K562 (cell line): Measurements from ENCODE around the gene INO80. TPM values are rescaled to one million over a fixed set of nuclear protein-coding genes. Genes with fewer than 3 reads are reported as not detected.

Experiments used
- ATAC-seq: fragments of 200-7000 bp; cut with Tn5 transposase; 3 replicates; pipeline ENCODE4 v1.9.1; 2020; ENCODE audit warnings: moderate library complexity
- BruUV-seq: library from RNA; stranded (reverse); fragments of 400-500 nt; replicated peaks from 2 replicates; lab custom pipeline; 2021; lab: Mats Ljungman, UMichigan
- CTCF ChIA-PET: fragments of 300-600 bp; formaldehyde crosslinking; extraction: SDS; loops from one replicate; lab custom pipeline; 2021; ENCODE audit warnings: low intra/inter-chr PET ratio; lab: Yijun Ruan, JAX
- POLR2A ChIA-PET: fragments of 300-600, 350-650 bp; sonication (Branson Sonifier 250); formaldehyde crosslinking; extraction: SDS; loops from one replicate; lab custom pipeline; 2021; ENCODE audit warnings: antibody characterized with exemption, inconsistent platforms; lab: Yijun Ruan, JAX
- DNase-seq, 4 experiments: peaks; one replicate each; pipeline versions ENCODE4 v3.0.0 to v3.0.0-alpha.2; 2011 to 2018; ENCODE audit warnings: low spot score in 3 of 4, mixed read lengths in 3 of 4; ENCODE audit errors: extremely low read depth in 1 of 4
- FAIRE-seq: peaks from 2 replicates; lab custom pipeline; 2011; peaks lifted over from hg19 to GRCh38; lab: Jason Lieb, UNC
- H2AFZ ChIP-seq: 2 replicates; pipeline ENCODE4 v1.6.0; 2011; ENCODE audit warnings: low read depth, low read length, control low read depth, inconsistent platforms
- H3K27ac ChIP-seq: fragments of 200-600 bp; 3 replicates; pipeline ENCODE4 v1.8.0; 2011; ENCODE audit warnings: low read depth, mild to moderate bottlenecking, control low read depth, inconsistent platforms, low read length, moderate library complexity, mixed read lengths; ENCODE audit errors: extremely low read depth
- H3K27me3 ChIP-seq, 2 experiments: fragments of 300-600 bp in 1 of 2; 2 replicates in 1 of 2; 3 replicates in 1 of 2; pipeline versions ENCODE4 v1.6.0 to v1.8.0; 2011; ENCODE audit warnings: inconsistent platforms in 2 of 2, low read length in 2 of 2, mild to moderate bottlenecking in 1 of 2, mixed read lengths in 1 of 2, moderate library complexity in 1 of 2; ENCODE audit not compliant: control insufficient read depth in 2 of 2, insufficient read depth in 2 of 2
- H3K36me3 ChIP-seq: fragments of 300-600 bp; 3 replicates; pipeline ENCODE4 v1.8.0; 2011; ENCODE audit warnings: mild to moderate bottlenecking, low read length, inconsistent platforms; ENCODE audit not compliant: control insufficient read depth, insufficient read depth
- H3K4me1 ChIP-seq, 2 experiments: fragments of 200-600 bp in 1 of 2; replicated peaks in 1 of 2; 2 replicates in 1 of 2; 3 replicates in 1 of 2; pipeline versions ENCODE4 v1.5.1 to v1.8.0; 2011; ENCODE audit warnings: inconsistent platforms in 2 of 2, low read length in 2 of 2, mild to moderate bottlenecking in 1 of 2, mixed read lengths in 1 of 2, moderate library complexity in 1 of 2; ENCODE audit not compliant: control insufficient read depth in 2 of 2, insufficient read depth in 2 of 2
- H3K4me2 ChIP-seq: 2 replicates; pipeline ENCODE4 v1.6.1; 2011; ENCODE audit warnings: low read length, control low read depth, inconsistent platforms, mixed read lengths; ENCODE audit not compliant: insufficient read depth
- H3K4me3 ChIP-seq: fragments of 200-600 bp; sonication (generic), shearing (Covaris generic); 2 replicates; pipeline ENCODE4 v1.5.1; 2016; ENCODE audit warnings: control low read depth, inconsistent platforms
- H3K79me2 ChIP-seq: fragments of 200-600 bp; 3 replicates; pipeline ENCODE4 v1.8.0; 2011; ENCODE audit warnings: low read length, inconsistent platforms; ENCODE audit not compliant: control insufficient read depth, insufficient read depth
- H3K9ac ChIP-seq, 2 experiments: 2 replicates each; pipeline versions ENCODE4 v1.6.0 to v1.6.1; 2011; ENCODE audit warnings: low read depth in 2 of 2, low read length in 2 of 2, control low read depth in 1 of 2, inconsistent platforms in 1 of 2, mild to moderate bottlenecking in 1 of 2, mixed read lengths in 1 of 2; ENCODE audit not compliant: insufficient read depth in 1 of 2
- H3K9me1 ChIP-seq: one replicate; pipeline ENCODE4 v1.6.0; 2011; ENCODE audit warnings: inconsistent platforms, mild to moderate bottlenecking, low read length, moderate library complexity; ENCODE audit not compliant: control insufficient read depth, insufficient read depth
- H3K9me3 ChIP-seq: replicated peaks from 2 replicates; pipeline ENCODE4 v1.5.1; 2011; ENCODE audit warnings: low read depth, low read length, inconsistent platforms; ENCODE audit not compliant: control insufficient read depth, insufficient read depth
- H4K20me1 ChIP-seq: replicated peaks from 2 replicates; pipeline ENCODE4 v1.6.1; 2011; ENCODE audit warnings: low read length, inconsistent platforms, mixed read lengths; ENCODE audit not compliant: control insufficient read depth, insufficient read depth
- DMBX1 ChIP-seq: fragments of 250-450 bp; sonication (Bioruptor Pico); IDR thresholded peaks from 2 replicates; pipeline ENCODE4 v1.8.0; 2022; ENCODE audit warnings: inconsistent platforms, mild to moderate bottlenecking, moderate library complexity, borderline replicate concordance
- ETV5 ChIP-seq: sonication (generic); formaldehyde crosslinking; IDR thresholded peaks from 2 replicates; pipeline ENCODE4 v1.4.0; 2020; ENCODE audit warnings: low read depth, mild to moderate bottlenecking, missing genetic modification reagents
- HDAC1 ChIP-seq, 2 experiments: fragments of 450-650 bp; IDR thresholded peaks; 2 replicates each; pipeline ENCODE4 v1.6.1; 2016 to 2017; ENCODE audit warnings: inconsistent platforms in 1 of 2, mild to moderate bottlenecking in 1 of 2, moderate library complexity in 1 of 2
- POLR2H ChIP-seq: IDR thresholded peaks from 2 replicates; pipeline ENCODE4 v1.6.1; 2016; ENCODE audit warnings: missing genetic modification characterization, low read depth, mild to moderate bottlenecking, control low read depth, missing compliant biosample characterization, moderate library complexity
- POU5F1 ChIP-seq: fragments of 150-350 bp; IDR thresholded peaks from 2 replicates; pipeline ENCODE4 v1.6.1; 2014; ENCODE audit warnings: borderline replicate concordance, low read length, low read depth, mild to moderate bottlenecking; ENCODE audit not compliant: partially characterized antibody
- PRPF4 ChIP-seq: fragments of 200-400 bp; formaldehyde crosslinking; IDR thresholded peaks from one replicate; pipeline ENCODE4 v1.6.1; 2017; ENCODE audit warnings: low read length, low read depth, mild to moderate bottlenecking; ENCODE audit not compliant: insufficient read depth, poor library complexity, severe bottlenecking
- RHOXF2B ChIP-seq: fragments of 250-450 bp; sonication (Bioruptor Pico); conservative IDR thresholded peaks from 2 replicates; pipeline ENCODE4 v1.5.1; 2021
- SMAD3 ChIP-seq: fragments of 450-650 bp; formaldehyde crosslinking; conservative IDR thresholded peaks from 2 replicates; pipeline ENCODE4 v1.4.0; 2020; ENCODE audit warnings: mild to moderate bottlenecking
- SMARCC2 ChIP-seq: fragments of 450-650 bp; IDR thresholded peaks from 2 replicates; pipeline ENCODE4 v1.6.1; 2017; ENCODE audit warnings: antibody characterized with exemption, moderate library complexity, mild to moderate bottlenecking, low read depth
- SREBF2 ChIP-seq: sonication (generic); formaldehyde crosslinking; IDR thresholded peaks from 2 replicates; pipeline ENCODE4 v1.4.0; 2020; ENCODE audit warnings: mild to moderate bottlenecking, missing genetic modification reagents
- XRCC5 ChIP-seq: fragments of 200-400 bp; formaldehyde crosslinking; IDR thresholded peaks from 2 replicates; pipeline ENCODE4 v1.6.1; 2017; ENCODE audit warnings: low read depth, mild to moderate bottlenecking, low read length
- ZNF197 ChIP-seq: fragments of 200-800 bp; sonication (Bioruptor generic); IDR thresholded peaks from 2 replicates; pipeline ENCODE4 v1.6.1; 2016; ENCODE audit warnings: low read depth, missing genetic modification characterization, missing compliant biosample characterization
- ZNF232 ChIP-seq: sonication (generic); formaldehyde crosslinking; IDR thresholded peaks from 2 replicates; pipeline ENCODE4 v1.8.0; 2022; ENCODE audit warnings: mild to moderate bottlenecking, missing genetic modification reagents
- ZNF3 ChIP-seq: fragments of 250-450 bp; sonication (Bioruptor Pico); IDR thresholded peaks from 2 replicates; pipeline ENCODE4 v1.5.0; 2021; ENCODE audit warnings: mild to moderate bottlenecking, moderate library complexity
- ZNF324 ChIP-seq: fragments of 250-450 bp; sonication (Bioruptor Pico); IDR thresholded peaks from 2 replicates; pipeline ENCODE4 v1.4.0; 2020; ENCODE audit warnings: mild to moderate bottlenecking
- ZNF766 ChIP-seq: fragments of 200-800 bp; sonication (Bioruptor generic); conservative IDR thresholded peaks from 2 replicates; pipeline ENCODE4 v1.6.1; 2016; ENCODE audit warnings: missing genetic modification characterization, missing compliant biosample characterization
- ZSCAN29 ChIP-seq: fragments of 450-650 bp; IDR thresholded peaks from 2 replicates; pipeline ENCODE4 v1.6.1; 2017
- WGBS: fragments of 100-300 bp; shearing (Covaris generic); methylation state at CpG from one replicate; pipeline ENCODE4 v1.1.6; 2016; ENCODE audit warnings: low coverage, mixed read lengths; ENCODE audit not compliant: insufficient coverage; ENCODE audit errors: missing lambda C conversion rate; 5-methylcytosine and 5-hydroxymethylcytosine counted together
- in situ Hi-C: fragments of 300-500 bp; cut with MboI; formaldehyde crosslinking; loops from 4 replicates; pipeline ENCODE4 v1.15.0; 2018; ENCODE audit warnings: inconsistent platforms, mixed read lengths
- intact Hi-C: fragments of 100-400 bp; cut with micrococcal nuclease; formaldehyde crosslinking; loops from 2 replicates; pipeline ENCODE4 v1.14.2; 2022
- polyA plus RNA-seq, 8 experiments: library from polyadenylated mRNA; depleted of rRNA in 4 of 8; stranded (reverse) in 5 of 8; unstranded in 3 of 8; fragments of >200 nt; fragmentation: Nextera tagmentation in 2 of 8; fragmentation: Illumina TruSeq in 1 of 8; extraction: Ambion mirVana in 2 of 8; extraction: Trizol in 1 of 8; gene quantifications; 2 replicates each; pipeline versions ENCODE4 v1.2.1 to v1.2.3, GENCODE V29; 2011 to 2014; ENCODE audit warnings: inconsistent platforms in 1 of 8, missing spikeins in 1 of 8
- total RNA-seq, 7 experiments: library from RNA; depleted of rRNA in 6 of 7; stranded (reverse); fragments of >200 nt in 6 of 7; fragmentation: Illumina TruSeq in 2 of 7; extraction: Trizol in 2 of 7; gene quantifications; 2 replicates each; pipeline versions ENCODE4 v1.2.1 to v1.2.3, GENCODE V29; 2011 to 2021; ENCODE audit warnings: low replicate concordance in 1 of 7
- TF ChIP-seq, protein P1 (sequence below): fragments of 250-450 bp; sonication (Bioruptor Pico); IDR thresholded peaks from 2 replicates; pipeline ENCODE4 v1.5.0; 2022; ENCODE audit warnings: mild to moderate bottlenecking
- TF ChIP-seq, protein P2 (sequence below), 2 experiments: fragments of 450-650 bp in 1 of 2; sonication (generic) in 1 of 2; formaldehyde crosslinking; conservative IDR thresholded peaks; 2 replicates each; pipeline versions ENCODE4 v1.4.0 to v1.8.1; 2020 to 2022; ENCODE audit warnings: mild to moderate bottlenecking in 1 of 2, missing genetic modification reagents in 1 of 2

The INO80 gene
- total and polyA plus RNA-seq, 9 of the 15 experiments (the other 6 are each of a cell fraction or from before 2014, with no cell fraction given): 1.1 to 25.7 (median 19.9) TPM

DNA sequence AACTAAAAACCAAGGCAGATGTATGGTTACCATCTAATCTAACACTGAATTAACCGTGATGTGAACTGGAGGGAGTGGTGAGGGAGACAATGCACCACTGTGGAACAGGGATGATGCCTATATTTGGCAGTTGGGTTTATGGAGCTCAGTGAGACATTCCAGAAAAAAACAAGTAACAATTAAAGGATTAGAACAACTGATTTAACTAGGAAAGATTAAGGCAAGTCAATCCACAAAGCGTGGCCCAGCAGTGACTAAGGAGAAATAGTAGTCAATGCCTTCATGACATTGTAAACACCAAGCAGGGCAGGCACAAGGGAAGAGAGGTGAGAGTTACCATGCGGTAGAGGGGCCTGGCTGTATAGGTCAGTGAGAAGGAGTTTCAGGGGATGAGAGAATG is 124.7 kb downstream of the INO80 start (continued):
- TF ChIP-seq POLR2H (tag) (no peak), ZSCAN29 (no peak), POU5F1 (no peak), RHOXF2B (CRISPR knock-in tag) (no peak), SMARCC2 (no peak), ZNF324 (CRISPR knock-in tag) (no peak)
- TF ChIP-seq, protein P1, sequence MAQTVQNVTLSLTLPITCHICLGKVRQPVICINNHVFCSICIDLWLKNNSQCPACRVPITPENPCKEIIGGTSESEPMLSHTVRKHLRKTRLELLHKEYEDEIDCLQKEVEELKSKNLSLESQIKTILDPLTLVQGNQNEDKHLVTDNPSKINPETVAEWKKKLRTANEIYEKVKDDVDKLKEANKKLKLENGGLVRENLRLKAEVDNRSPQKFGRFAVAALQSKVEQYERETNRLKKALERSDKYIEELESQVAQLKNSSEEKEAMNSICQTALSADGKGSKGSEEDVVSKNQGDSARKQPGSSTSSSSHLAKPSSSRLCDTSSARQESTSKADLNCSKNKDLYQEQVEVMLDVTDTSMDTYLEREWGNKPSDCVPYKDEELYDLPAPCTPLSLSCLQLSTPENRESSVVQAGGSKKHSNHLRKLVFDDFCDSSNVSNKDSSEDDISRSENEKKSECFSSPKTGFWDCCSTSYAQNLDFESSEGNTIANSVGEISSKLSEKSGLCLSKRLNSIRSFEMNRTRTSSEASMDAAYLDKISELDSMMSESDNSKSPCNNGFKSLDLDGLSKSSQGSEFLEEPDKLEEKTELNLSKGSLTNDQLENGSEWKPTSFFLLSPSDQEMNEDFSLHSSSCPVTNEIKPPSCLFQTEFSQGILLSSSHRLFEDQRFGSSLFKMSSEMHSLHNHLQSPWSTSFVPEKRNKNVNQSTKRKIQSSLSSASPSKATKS: no peak

DNA sequence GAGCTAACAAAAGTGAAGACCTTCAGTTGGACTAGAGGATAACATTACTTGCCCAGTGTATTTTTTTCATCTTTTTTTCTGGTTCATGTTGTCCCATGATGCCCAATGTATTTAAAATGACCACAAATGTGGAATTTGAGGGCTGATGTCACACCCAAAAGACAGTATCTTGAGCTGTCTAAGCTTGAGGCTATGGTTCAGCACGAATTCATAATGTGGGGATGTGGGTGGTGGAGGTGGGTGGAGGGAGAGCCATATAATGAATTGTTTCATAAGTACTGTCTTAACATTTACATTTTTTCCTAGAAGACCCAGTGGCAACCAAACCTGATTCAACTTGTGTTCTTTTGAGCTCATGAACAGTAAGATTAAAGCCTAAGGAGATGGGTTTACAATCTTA is 125.3 kb downstream of the INO80 start:
- TF ChIP-seq DMBX1 (CRISPR knock-in tag) (no peak), PRPF4 (no peak), HDAC1 (IDR thresholded peaks at IDR 0.05) (no peak), ZNF766 (no peak), SREBF2 (CRISPR knock-in tag) (no peak), ZNF232 (CRISPR knock-in tag) (no peak), ZNF3 (no peak), XRCC5 (no peak), ETV5 (no peak), RHOXF2B (CRISPR knock-in tag) (no peak), SMAD3 (CRISPR knock-in tag) (no peak), ZNF197 (CRISPR knock-in tag) (no peak)
- TF ChIP-seq, protein P2, sequence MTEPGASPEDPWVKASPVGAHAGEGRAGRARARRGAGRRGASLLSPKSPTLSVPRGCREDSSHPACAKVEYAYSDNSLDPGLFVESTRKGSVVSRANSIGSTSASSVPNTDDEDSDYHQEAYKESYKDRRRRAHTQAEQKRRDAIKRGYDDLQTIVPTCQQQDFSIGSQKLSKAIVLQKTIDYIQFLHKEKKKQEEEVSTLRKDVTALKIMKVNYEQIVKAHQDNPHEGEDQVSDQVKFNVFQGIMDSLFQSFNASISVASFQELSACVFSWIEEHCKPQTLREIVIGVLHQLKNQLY (CRISPR knock-in tag; conservative IDR thresholded peaks at IDR 0.05): no peak
- H3K4me1 ChIP-seq: no peaks in the 10 kb centered on the region
- DNase-seq: no peak
- 0% methylated on average over 1 of the region's 1 CpG for WGBS
- H3K27me3 ChIP-seq: no peaks in the 10 kb centered on the region
- no peaks in the 10 kb centered on the region for H4K20me1 ChIP-seq
- no peaks in the 10 kb centered on the region for H3K9me1 ChIP-seq
- no peaks in the 10 kb centered on the region for H3K79me2 ChIP-seq
- peaks cover 80% of the 10 kb centered on the region for H3K36me3 ChIP-seq
- POLR2A ChIA-PET: no interaction called here
- ATAC-seq: no peak
- intact Hi-C loops (no loop called here), in situ Hi-C loops (no loop called here)
- H2AFZ ChIP-seq: no peak overlapping the region
- CTCF ChIA-PET: no interaction called here
- BruUV-seq: no TSS peak
- no peak overlapping the region for H3K4me3 ChIP-seq
- FAIRE-seq: no peak
- no peak overlapping the region for H3K4me2 ChIP-seq
- no peak overlapping the region for H3K9ac ChIP-seq
- no peak overlapping the region for H3K27ac ChIP-seq
- no peaks in the 10 kb centered on the region for H3K9me3 ChIP-seq
